Esophagus (tissue), 2 donors: Measurements from ENCODE around the gene PHF12. TPM values are rescaled to one million over a fixed set of nuclear protein-coding genes. Genes with fewer than 3 reads are reported as not detected.

Source experiments
- H3K27ac ChIP-seq, 2 donors: one replicate each; pipeline ENCODE4 v1.5.1; 2013; ENCODE audit warnings: low read depth in 2 of 2, mild to moderate bottlenecking in 2 of 2, inconsistent platforms in 1 of 2, low read length in 1 of 2, moderate library complexity in 1 of 2
- H3K27me3 ChIP-seq, 2 donors: one replicate each; pipeline ENCODE4 v1.6.1; 2013; ENCODE audit warnings: low read length in 2 of 2, control low read depth in 1 of 2, mild to moderate bottlenecking in 1 of 2; ENCODE audit not compliant: insufficient read depth in 2 of 2, control insufficient read depth in 1 of 2
- H3K36me3 ChIP-seq, 2 donors: one replicate each; pipeline ENCODE4 v1.6.1; 2013; ENCODE audit warnings: low read length in 1 of 2; ENCODE audit not compliant: control insufficient read depth in 2 of 2, insufficient read depth in 2 of 2
- H3K4me1 ChIP-seq, 2 donors: one replicate each; pipeline ENCODE4 v1.6.1; 2013; ENCODE audit warnings: low read length in 1 of 2; ENCODE audit not compliant: control insufficient read depth in 2 of 2, insufficient read depth in 2 of 2
- H3K4me3 ChIP-seq, 2 donors: one replicate each; pipeline ENCODE4 v1.5.1; 2013; ENCODE audit warnings: low read length in 2 of 2, mild to moderate bottlenecking in 2 of 2, low read depth in 1 of 2, moderate library complexity in 1 of 2
- H3K9me3 ChIP-seq, 2 donors: one replicate each; pipeline ENCODE4 v1.6.1; 2013; ENCODE audit warnings: mild to moderate bottlenecking in 2 of 2, low read depth in 1 of 2, low read length in 1 of 2, moderate library complexity in 1 of 2; ENCODE audit not compliant: control insufficient read depth in 2 of 2, insufficient read depth in 1 of 2
- WGBS, 2 donors: extraction: QIAGEN DNeasy Blood & Tissue Kit; methylation state at CpG; one replicate each; pipeline ENCODE4 v1.1.7; 2013; 5-methylcytosine and 5-hydroxymethylcytosine counted together
- polyA plus RNA-seq, 2 donors: library from polyadenylated mRNA; stranded (reverse); fragments of 200-250 nt; gene quantifications; one replicate each; pipeline ENCODE4 v1.2.3, GENCODE V29; 2013
- donor health status: healthy with polysubstance abuse.
- donor health status: Bipolar disorder and iron deficiency.

PHF12 gene
- polyA plus RNA-seq, 2 donors = 8.6 to 9.1 TPM

DNA sequence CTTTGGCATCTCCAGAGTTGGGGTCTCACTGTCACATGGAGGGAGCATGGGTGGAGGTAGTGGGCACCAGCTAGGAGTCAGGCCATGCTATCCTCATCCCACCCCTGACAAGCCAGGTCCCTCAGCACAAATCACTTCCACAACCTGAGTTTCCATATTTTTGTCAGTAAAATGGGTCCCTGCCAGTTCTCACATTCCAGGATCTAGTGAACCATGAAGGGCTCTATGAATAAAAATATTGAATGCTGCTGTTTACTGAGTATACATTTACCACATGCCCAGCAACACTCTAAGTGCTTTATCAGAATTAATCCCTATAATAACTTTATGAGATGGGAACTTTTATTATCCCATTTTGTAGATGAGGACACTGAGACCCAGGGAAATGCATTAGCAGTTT is 37.7 kb upstream of the PHF12 start:
- peaks cover 0 to 4% of the 10 kb centered on the region in 2 donors for H3K27me3 ChIP-seq

DNA sequence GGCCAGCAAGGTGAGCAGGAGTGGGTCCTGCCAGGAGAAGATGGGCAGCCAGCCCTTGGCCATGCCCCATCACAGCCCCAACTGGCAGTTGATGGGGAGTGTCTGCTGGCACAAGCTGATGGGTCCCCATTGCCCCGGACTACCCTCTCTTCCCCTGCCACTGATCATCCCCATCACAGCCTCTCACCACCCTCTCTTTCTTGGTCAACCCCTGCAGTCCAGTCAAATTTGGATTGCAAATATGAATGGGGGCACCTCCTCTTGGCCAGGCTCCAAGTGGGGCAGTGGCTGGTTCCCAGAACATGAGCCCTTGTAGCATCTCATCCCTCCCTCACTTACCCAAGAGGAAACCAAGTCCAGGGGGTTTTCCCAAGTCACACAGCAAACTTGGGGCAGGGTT is 37.2 kb upstream of the PHF12 start:
- H3K27ac ChIP-seq = no peak overlapping the region
- peaks cover 0 to under 1% of the 10 kb centered on the region in 2 donors for H3K27me3 ChIP-seq
- H3K9me3 ChIP-seq = no peaks in the 10 kb centered on the region
- no peaks in the 10 kb centered on the region for H3K36me3 ChIP-seq
- H3K4me1 ChIP-seq = no peaks in the 10 kb centered on the region
- WGBS, 2 donors = 94 to 100% methylated on average over 1 of the region's 1 CpG
- H3K4me3 ChIP-seq = no peak overlapping the region

More for the DNA sequence above, 37.7 kb upstream of the PHF12 start:
- H3K4me1 ChIP-seq = no peaks in the 10 kb centered on the region
- no peak overlapping the region for H3K4me3 ChIP-seq
- no peaks in the 10 kb centered on the region for H3K36me3 ChIP-seq
- H3K27ac ChIP-seq = no peak overlapping the region
- no peaks in the 10 kb centered on the region for H3K9me3 ChIP-seq

DNA sequence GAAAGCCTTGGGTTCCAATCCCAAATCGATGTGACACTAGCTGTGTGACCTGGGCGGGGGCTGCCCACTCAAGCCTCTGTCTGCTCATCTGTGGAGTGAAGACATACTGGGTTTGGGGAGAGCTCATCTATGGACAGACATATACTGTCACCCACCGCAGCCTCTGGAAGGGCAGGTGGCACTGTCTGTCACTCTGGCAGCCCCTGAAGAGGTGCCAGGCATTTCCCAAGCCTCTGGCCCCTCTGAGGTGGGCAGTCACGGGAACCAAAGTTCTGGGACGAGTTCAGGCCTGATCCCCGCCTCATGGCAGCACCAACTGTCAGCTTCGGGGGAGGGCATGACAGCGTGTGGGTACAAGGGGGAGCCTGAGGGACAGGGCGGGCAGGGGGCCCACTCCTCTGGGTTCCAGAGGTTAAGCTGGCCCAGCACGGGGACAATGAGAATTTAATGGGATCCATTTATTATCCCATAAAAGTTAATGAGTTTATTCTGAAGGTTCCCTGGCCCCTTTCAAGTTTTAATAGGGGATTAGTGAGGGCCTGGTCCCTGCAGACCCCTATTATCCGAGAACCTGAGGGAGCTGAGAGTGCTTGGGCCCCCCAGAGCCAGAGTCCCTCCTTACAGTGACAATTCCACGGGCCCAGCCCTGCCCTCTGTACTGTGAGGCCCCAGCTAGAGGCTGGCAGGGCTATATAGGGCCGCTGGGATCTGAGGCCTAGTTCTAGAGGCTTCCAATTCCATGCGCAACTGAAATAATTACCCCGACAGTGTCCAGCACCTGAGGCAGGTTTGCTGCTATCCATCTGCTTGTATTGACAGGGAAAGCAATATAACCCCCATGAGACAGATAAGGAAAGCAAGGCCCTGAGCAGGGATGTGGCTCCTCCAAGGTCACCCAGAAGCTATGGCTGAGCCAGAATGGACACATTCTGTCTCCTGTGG is 35.7 kb upstream of the PHF12 start:
- Histone ChIP-seq H3K4me3 (no peak overlapping the region), H3K36me3 (no peaks in the 10 kb centered on the region), H3K9me3 (no peaks in the 10 kb centered on the region), H3K27me3 (no peaks in the 10 kb centered on the region), H3K4me1 (no peaks in the 10 kb centered on the region), H3K27ac (no peak overlapping the region)
- 77 to 80% methylated on average over 15 of the region's 15 CpGs for WGBS, 2 donors

DNA sequence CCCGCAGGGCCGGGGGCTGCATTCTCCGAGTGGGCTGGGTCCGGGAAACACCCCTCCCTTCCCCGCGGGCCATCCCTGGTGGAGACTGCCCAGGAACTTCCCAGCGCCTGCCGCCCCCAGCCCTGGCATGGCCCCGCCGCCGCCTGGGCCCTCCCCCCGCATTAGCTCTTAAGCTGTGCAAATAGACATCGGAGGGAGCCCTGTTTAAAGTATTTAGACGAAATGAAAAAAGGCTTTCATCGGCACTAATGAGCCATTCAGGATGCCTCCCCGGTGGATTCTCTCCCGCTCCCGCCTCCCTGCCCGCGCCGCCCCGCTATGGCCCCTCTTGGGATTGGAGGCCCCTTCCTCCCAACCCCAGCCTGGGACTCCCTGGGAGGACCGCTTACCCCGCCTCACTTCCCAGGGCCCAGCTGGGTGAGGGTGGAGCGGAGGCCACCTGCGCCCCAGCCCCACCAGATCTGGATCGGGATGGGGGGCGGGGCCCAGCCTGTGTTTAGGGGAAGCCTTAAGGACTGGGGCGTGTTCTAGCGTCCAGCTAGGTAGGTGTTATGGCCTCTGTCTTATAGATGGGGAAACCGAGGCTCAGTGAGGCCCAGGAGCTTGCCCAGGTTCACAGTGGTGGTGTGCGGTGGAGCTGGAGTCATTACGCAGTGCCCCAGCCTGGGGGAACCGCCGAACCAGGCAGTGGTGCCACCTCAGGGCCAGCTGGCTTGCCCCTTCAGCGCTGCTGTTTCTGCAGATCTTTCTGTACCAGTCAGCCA is 34.8 kb upstream of the PHF12 start:
- Histone ChIP-seq H3K27me3 (no peaks in the 10 kb centered on the region), H3K4me3 (no peak overlapping the region), H3K9me3 (no peaks in the 10 kb centered on the region), H3K27ac (no peak overlapping the region), H3K4me1 (no peaks in the 10 kb centered on the region), H3K36me3 (no peaks in the 10 kb centered on the region)
- 29 to 35% methylated on average over 36 of the region's 36 CpGs for WGBS, 2 donors

DNA sequence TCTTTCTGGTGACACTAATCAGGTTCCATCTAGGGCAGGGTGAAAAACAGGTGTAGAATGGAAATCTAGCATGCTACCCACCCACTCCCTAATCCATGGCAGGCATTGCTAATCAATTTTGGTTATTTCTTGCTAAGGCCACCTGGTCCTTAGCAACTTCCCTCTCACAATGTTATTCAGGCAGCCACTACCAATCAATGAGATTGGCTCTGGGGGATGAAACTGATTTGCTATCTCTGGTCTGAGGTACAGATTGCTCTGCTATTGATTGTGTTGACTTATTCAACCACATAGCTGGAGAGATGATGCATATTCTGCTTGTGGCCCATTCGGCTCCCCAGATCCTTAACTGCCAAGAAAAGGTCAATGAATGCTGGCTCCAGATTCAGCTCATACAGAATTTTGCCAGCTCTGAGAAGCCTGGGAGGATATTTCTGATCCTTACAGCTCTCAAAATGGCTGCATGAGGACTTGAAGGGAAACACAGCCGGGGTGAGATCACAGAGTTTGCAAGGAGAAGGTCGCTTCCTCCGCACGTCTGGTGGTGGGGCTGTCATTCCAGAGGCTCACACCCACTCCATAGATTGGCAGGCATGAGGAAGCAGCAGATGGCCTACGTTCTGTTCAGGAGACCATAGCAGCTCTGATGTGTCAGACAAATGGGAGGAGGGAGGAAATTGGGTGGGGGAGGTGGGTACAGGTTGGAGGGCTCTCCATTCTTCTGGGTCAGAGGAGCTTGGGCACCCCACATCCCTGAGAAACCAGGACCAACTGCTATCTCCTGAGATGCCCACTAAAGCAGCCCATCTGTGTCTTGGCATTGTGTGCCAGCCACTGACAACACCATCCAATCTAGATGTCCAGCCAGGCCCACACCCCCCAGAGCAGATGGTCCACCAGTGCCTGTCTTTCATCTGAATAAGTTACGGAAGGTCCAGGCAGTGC is 32.2 kb upstream of the PHF12 start:
- H3K27ac ChIP-seq = no peak overlapping the region

DNA sequence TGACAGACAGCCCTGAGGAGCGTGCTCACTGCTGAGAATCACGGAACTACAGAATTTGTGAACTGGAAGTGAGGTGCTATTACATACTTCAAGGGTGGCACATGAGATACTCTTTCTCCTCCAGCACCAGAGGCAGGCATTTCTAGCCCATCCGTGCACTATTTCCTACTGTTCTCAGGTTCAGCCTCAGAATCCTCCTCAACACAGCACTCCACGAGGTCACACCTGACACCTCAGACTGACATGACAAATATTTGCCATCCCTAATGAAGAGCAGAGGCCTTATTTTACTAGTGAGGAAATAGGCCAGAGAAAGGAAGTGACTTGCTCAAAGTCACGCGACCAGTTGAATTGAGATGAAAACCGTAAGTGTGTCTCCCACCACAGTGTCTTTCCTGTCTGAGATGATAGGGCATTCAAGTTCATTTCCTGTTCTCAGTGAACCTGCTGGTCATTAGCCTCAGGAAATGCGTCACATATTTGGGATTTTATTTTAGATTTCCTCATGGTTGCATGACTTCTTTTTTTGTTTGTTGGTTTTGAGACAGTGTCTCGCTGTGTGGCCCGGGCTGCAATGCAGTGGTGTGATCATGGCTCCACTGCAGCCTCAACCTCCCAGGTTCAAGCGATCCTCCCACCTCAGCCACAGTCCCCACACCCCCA is 30.9 kb upstream of the PHF12 start:
- no peaks in the 10 kb centered on the region for H3K36me3 ChIP-seq
- H3K9me3 ChIP-seq = no peaks in the 10 kb centered on the region
- peak overlapping the region; percentile 27 to 51 for H3K27ac ChIP-seq
- H3K4me3 ChIP-seq = no peak overlapping the region
- H3K27me3 ChIP-seq = no peaks in the 10 kb centered on the region
- WGBS, 2 donors = 67% methylated on average over 11 of the region's 11 CpGs
- H3K4me1 ChIP-seq = no peaks in the 10 kb centered on the region

More for the DNA sequence above, 32.2 kb upstream of the PHF12 start:
- 70 to 71% methylated on average over 7 of the region's 7 CpGs for WGBS, 2 donors
- no peaks in the 10 kb centered on the region for H3K27me3 ChIP-seq
- H3K36me3 ChIP-seq = no peaks in the 10 kb centered on the region
- H3K4me1 ChIP-seq = no peaks in the 10 kb centered on the region
- no peaks in the 10 kb centered on the region for H3K9me3 ChIP-seq
- no peak overlapping the region for H3K4me3 ChIP-seq

DNA sequence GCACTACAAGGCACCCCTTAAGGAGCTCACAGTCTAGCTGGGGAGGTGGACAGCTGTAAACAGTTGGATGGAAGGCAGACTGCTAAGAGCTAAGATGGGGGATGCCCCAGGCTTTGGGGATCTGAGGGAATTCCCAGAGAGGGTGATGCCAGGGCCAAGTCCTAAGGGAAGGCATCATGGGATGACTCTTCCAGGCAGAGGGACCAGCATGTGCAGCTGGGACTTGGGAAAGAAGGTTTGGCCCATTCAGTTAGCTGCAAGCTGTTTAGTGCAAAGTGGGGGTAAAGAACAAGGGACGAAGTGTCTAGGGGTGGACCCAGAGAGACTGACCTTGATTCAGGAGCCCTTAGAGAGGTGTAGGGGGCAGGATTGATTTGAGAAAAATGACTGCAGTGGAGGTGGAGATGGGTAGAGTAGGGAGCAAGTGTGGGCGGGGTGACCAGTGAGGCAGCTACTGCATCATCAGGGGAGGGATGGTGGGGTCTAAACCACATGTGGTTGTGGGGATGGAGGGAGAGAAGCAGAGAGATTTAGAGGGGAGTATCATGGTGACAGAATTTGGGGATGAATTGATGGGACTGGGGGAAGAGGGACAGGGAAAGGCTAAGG is 27.1 kb upstream of the PHF12 start:
- Histone ChIP-seq H3K4me3 (no peak overlapping the region), H3K27me3 (no peaks in the 10 kb centered on the region), H3K9me3 (no peaks in the 10 kb centered on the region), H3K36me3 (peaks cover 0 to 2% of the 10 kb centered on the region in 2 donors), H3K4me1 (no peaks in the 10 kb centered on the region), H3K27ac (no peak overlapping the region)
- 91 to 94% methylated on average over 2 of the region's 2 CpGs for WGBS, 2 donors

DNA sequence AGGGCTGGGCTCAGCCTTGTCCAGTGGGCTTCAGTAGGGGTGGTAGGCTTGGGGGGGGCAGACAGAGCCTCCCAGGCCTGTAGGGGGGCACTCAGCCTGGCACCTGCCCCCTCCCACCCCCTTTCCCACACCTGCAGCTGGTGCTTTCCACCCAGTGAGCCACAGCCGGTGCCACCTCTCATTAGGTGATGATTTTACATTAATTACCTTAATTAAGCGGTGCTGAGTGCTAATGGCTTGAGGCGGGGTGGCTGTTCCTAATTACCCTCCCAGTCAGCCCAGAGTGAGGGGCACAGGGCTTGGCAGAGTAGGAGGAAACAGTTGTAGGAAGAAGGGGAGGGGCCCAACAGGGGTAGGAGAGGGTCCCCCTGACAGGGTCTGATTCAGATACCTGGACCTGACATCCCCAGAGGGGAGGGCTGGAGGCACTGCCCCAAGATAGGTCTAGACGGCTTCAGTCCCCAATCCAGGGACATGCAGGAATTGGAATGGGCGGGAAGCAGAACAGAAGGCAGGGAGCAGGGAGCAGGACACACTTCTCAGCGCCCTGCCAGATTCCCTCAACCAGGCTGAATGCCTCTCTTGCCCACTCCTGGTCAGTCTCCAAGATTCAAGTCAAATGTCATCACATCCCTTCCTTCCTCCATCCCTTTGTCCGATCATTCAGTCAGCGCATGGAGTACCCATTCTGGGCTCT is 26.5 kb upstream of the PHF12 start:
- 79 to 83% methylated on average over 8 of the region's 8 CpGs for WGBS, 2 donors
- Histone ChIP-seq H3K27ac (no peak overlapping the region), H3K4me1 (no peaks in the 10 kb centered on the region), H3K27me3 (no peaks in the 10 kb centered on the region), H3K36me3 (peaks cover 0 to 2% of the 10 kb centered on the region in 2 donors), H3K9me3 (no peaks in the 10 kb centered on the region), H3K4me3 (no peak overlapping the region)
